NOMO-1 treated with dmso at 0.1 percent for 144 hours (cell line): Measurements from ENCODE around the gene ALDH1A3.

Experiments used
- DNase-seq: peaks from one replicate; lab custom pipeline; 2025; ENCODE audit not compliant: unreplicated experiment; lab: John Stamatoyannopoulos, UW

The ALDH1A3 gene

GRCh38 chr15:100880897-100881242 is 1.2 kb downstream of the ALDH1A3 start:
- DNase-seq: no peak

- no peak for DNase-seq
Measured at GRCh38 chr15:100881573-100882336, 2.1 kb downstream of the ALDH1A3 start.

- DNase-seq: no peak
Measured at GRCh38 chr15:100885116-100885515, 5.5 kb downstream of the ALDH1A3 start.

- DNase-seq: no peak
Measured at GRCh38 chr15:100885811-100886210, 6.2 kb downstream of the ALDH1A3 start.

GRCh38 chr15:100887211-100887913 is 7.7 kb downstream of the ALDH1A3 start:
- DNase-seq: no peak

- DNase-seq: no peak
Measured at GRCh38 chr15:100889385-100890050, 9.9 kb downstream of the ALDH1A3 start.

GRCh38 chr15:100890051-100890720 is 10.6 kb downstream of the ALDH1A3 start:
- DNase-seq: no peak

GRCh38 chr15:100890850-100891249 is 11.2 kb downstream of the ALDH1A3 start:
- DNase-seq: no peak

GRCh38 chr15:100891307-100892012 is 11.8 kb downstream of the ALDH1A3 start:
- no peak for DNase-seq

- DNase-seq: no peak
Measured at GRCh38 chr15:100892013-100892355, 12.4 kb downstream of the ALDH1A3 start.

GRCh38 chr15:100893261-100893963 is 13.8 kb downstream of the ALDH1A3 start:
- DNase-seq: no peak

GRCh38 chr15:100893964-100894295 is 14.3 kb downstream of the ALDH1A3 start:
- DNase-seq: no peak

GRCh38 chr15:100895721-100896120 is 16.1 kb downstream of the ALDH1A3 start:
- no peak for DNase-seq

GRCh38 chr15:100897221-100898151 is 17.9 kb downstream of the ALDH1A3 start:
- DNase-seq: no peak

GRCh38 chr15:100898152-100898490 is 18.5 kb downstream of the ALDH1A3 start:
- DNase-seq: no peak

GRCh38 chr15:100898661-100899462 is 19.2 kb downstream of the ALDH1A3 start:
- DNase-seq: no peak

GRCh38 chr15:100899601-100900000 is 20.0 kb downstream of the ALDH1A3 start:
- no peak for DNase-seq

GRCh38 chr15:100900136-100900794 is 20.6 kb downstream of the ALDH1A3 start:
- peak; percentile 37 for DNase-seq
